ENCODE results near the gene CAAP1.

GRCh38 chr9:26850995-26851394 is 41.6 kb downstream of the CAAP1 start:
- TF ChIP-seq CTCF (optimal IDR thresholded peaks at IDR 0.05 in 1 of 3, IDR thresholded peaks at IDR 0.05 in 1 of 3, conservative IDR thresholded peaks at IDR 0.05 in 1 of 3; ENCODE audit: extremely low read depth in 1 of 3, insufficient read depth in 2 of 3, low read length in 3 of 3) (no peak), EZH2 (IDR thresholded peaks at IDR 0.05; ENCODE audit: low read length) (no peak)
